ENCODE measurements around the gene TMEM132C.

TMEM132C gene

GRCh38 chr12:128286970-128287369 lies 20.0 kb downstream of the TMEM132C start:
- Histone ChIP-seq H3F3A (ENCODE audit: insufficient read depth) (no peaks in the 10 kb centered on the region), H3K9ac (ENCODE audit: low read length) (no peak overlapping the region), H3K79me2 (ENCODE audit: insufficient read depth, low read length) (no peaks in the 10 kb centered on the region), H3K4me3 (ENCODE audit: insufficient read depth, low read length, poor library complexity, severe bottlenecking) (no peak overlapping the region), H3K27ac (ENCODE audit: low read depth, low read length) (no peak overlapping the region), H3K9me2 (replicated peaks; ENCODE audit: insufficient read depth, low read length) (no peaks in the 10 kb centered on the region), H2AFZ (ENCODE audit: low read depth, low read length, severe bottlenecking) (no peak overlapping the region), H4K20me1 (ENCODE audit: low read depth, low read length) (no peaks in the 10 kb centered on the region), H3K4me2 (ENCODE audit: low read depth, low read length, poor library complexity, severe bottlenecking) (no peak overlapping the region), H3K27me3 (ENCODE audit: low read length) (no peaks in the 10 kb centered on the region), H3K36me3 (ENCODE audit: low read length) (no peaks in the 10 kb centered on the region), H3K9me3 (ENCODE audit: insufficient read depth, low read length) (no peaks in the 10 kb centered on the region)
- TF ChIP-seq EZH2phosphoT487 (conservative IDR thresholded peaks at IDR 0.05; ENCODE audit: low read length) (no peak), CTCF (IDR thresholded peaks at IDR 0.05; ENCODE audit: insufficient read depth, low read length, poor library complexity, severe bottlenecking) (no peak)

DNA sequence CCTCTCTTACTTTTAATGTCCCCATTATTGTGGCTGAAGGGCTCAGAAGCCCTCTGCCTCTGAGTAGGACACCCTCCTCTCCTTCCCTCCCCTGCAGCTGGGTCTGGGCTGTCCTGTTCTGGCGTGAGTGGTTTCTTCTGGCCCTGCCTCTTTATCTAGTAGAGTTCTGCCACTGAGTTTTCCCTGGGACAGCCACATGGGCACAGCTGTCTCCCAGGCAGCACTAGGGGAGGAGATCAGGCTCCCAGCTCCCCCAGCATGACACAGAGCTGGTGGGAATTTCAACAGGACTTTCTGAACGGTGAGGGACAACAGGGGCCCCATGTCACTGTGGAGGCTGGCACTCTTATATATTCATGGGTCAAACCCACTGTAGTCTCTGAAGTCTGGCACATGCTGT lies 21.4 kb downstream of the TMEM132C start:
- Histone ChIP-seq H3K9me3 (ENCODE audit: insufficient read depth, low read length) (no peaks in the 10 kb centered on the region), H3K9me2 (replicated peaks; ENCODE audit: insufficient read depth, low read length) (no peaks in the 10 kb centered on the region), H3K27ac (ENCODE audit: low read depth, low read length) (no peak overlapping the region), H3K79me2 (ENCODE audit: insufficient read depth, low read length) (no peaks in the 10 kb centered on the region), H3K36me3 (ENCODE audit: low read length) (no peaks in the 10 kb centered on the region), H4K20me1 (ENCODE audit: low read depth, low read length) (no peaks in the 10 kb centered on the region), H3K4me2 (ENCODE audit: low read depth, low read length, poor library complexity, severe bottlenecking) (no peak overlapping the region), H3K4me3 (ENCODE audit: insufficient read depth, low read length, poor library complexity, severe bottlenecking) (no peak overlapping the region), H3K9ac (ENCODE audit: low read length) (no peak overlapping the region), H3F3A (ENCODE audit: insufficient read depth) (no peaks in the 10 kb centered on the region), H3K27me3 (ENCODE audit: low read length) (no peaks in the 10 kb centered on the region), H2AFZ (ENCODE audit: low read depth, low read length, severe bottlenecking) (no peak overlapping the region)
- no peak for TF ChIP-seq EZH2phosphoT487 (conservative IDR thresholded peaks at IDR 0.05; ENCODE audit: low read length)
- no peak for TF ChIP-seq CTCF (IDR thresholded peaks at IDR 0.05; ENCODE audit: insufficient read depth, low read length, poor library complexity, severe bottlenecking)

GRCh38 chr12:128288896-128289295 lies 21.9 kb downstream of the TMEM132C start:
- Histone ChIP-seq H3K4me2 (ENCODE audit: low read depth, low read length, poor library complexity, severe bottlenecking) (no peak overlapping the region), H3F3A (ENCODE audit: insufficient read depth) (no peaks in the 10 kb centered on the region), H3K27me3 (ENCODE audit: low read length) (no peaks in the 10 kb centered on the region), H3K9ac (ENCODE audit: low read length) (no peak overlapping the region), H3K36me3 (ENCODE audit: low read length) (no peaks in the 10 kb centered on the region), H3K9me3 (ENCODE audit: insufficient read depth, low read length) (no peaks in the 10 kb centered on the region), H2AFZ (ENCODE audit: low read depth, low read length, severe bottlenecking) (no peak overlapping the region), H3K4me3 (ENCODE audit: insufficient read depth, low read length, poor library complexity, severe bottlenecking) (no peak overlapping the region), H3K9me2 (replicated peaks; ENCODE audit: insufficient read depth, low read length) (no peaks in the 10 kb centered on the region), H3K79me2 (ENCODE audit: insufficient read depth, low read length) (no peaks in the 10 kb centered on the region), H3K27ac (ENCODE audit: low read depth, low read length) (no peak overlapping the region), H4K20me1 (ENCODE audit: low read depth, low read length) (no peaks in the 10 kb centered on the region)
- TF ChIP-seq CTCF (IDR thresholded peaks at IDR 0.05; ENCODE audit: insufficient read depth, low read length, poor library complexity, severe bottlenecking) (no peak), EZH2phosphoT487 (conservative IDR thresholded peaks at IDR 0.05; ENCODE audit: low read length) (no peak)
